SH-SY5Y (cell line): Measurements from ENCODE around the gene ASS1.

Source experiments
- GATA2 ChIP-seq: IDR thresholded peaks from 2 replicates; pipeline ENCODE4 v1.6.1; 2011; ENCODE audit warnings: mild to moderate bottlenecking, low read depth, low read length
- GATA3 ChIP-seq: IDR thresholded peaks from 2 replicates; pipeline ENCODE4 v1.6.1; 2011; ENCODE audit warnings: low read depth, mild to moderate bottlenecking, low read length, moderate library complexity

- TF ChIP-seq GATA3 (no peak), GATA2 (no peak)
Observed at GRCh38 chr9:130418776-130419175, 26.0 kb upstream of the ASS1 start.
